Activated gamma-delta T cell treated with Interleukin-2 at 50 U/mL for 16 hours (primary cell): ENCODE results near the gene SLITRK3.

Experiments used
- DNase-seq: peaks from one replicate; pipeline ENCODE4 v3.0.0-alpha.2; 2020

The SLITRK3 gene

GRCh38 chr3:165195640-165196576, at the start of gene SLITRK3:
TSS of gene SLITRK3 (minus strand) at chr3:165196384. CDS start at chr3:165190830, 5,554 bp downstream.
- no peak for DNase-seq

GRCh38 chr3:165243597-165243996, 47.4 kb upstream of the SLITRK3 start:
- no peak for DNase-seq

- DNase-seq: no peak
These were observed 37.5 kb upstream of the SLITRK3 start for GRCh38 chr3:165233501-165234195.

GRCh38 chr3:165225604-165226003, 29.4 kb upstream of the SLITRK3 start:
- no peak for DNase-seq

- no peak for DNase-seq
These were observed 21.6 kb upstream of the SLITRK3 start for GRCh38 chr3:165217739-165218138.

GRCh38 chr3:165212580-165212979, 16.4 kb upstream of the SLITRK3 start:
- no peak for DNase-seq

GRCh38 chr3:165211721-165212120, 15.5 kb upstream of the SLITRK3 start:
- DNase-seq: no peak

GRCh38 chr3:165210727-165211126, 14.5 kb upstream of the SLITRK3 start:
- no peak for DNase-seq

GRCh38 chr3:165210132-165210531, 13.9 kb upstream of the SLITRK3 start:
- no peak for DNase-seq

GRCh38 chr3:165206454-165207266, 10.5 kb upstream of the SLITRK3 start:
- DNase-seq: no peak

GRCh38 chr3:165204445-165204844, 8.3 kb upstream of the SLITRK3 start:
- DNase-seq: no peak

- no peak for DNase-seq
These were observed 6.8 kb upstream of the SLITRK3 start for GRCh38 chr3:165202995-165203394.

GRCh38 chr3:165201964-165202363, 5.8 kb upstream of the SLITRK3 start:
- DNase-seq: no peak

- DNase-seq: no peak
These were observed 1.3 kb upstream of the SLITRK3 start for GRCh38 chr3:165197481-165197800.

- no peak for DNase-seq
These were observed 645 bp upstream of the SLITRK3 start for GRCh38 chr3:165196577-165197480.

- DNase-seq: no peak
These were observed 944 bp downstream of the SLITRK3 start for GRCh38 chr3:165195241-165195639.

- no peak for DNase-seq
These were observed 1.5 kb downstream of the SLITRK3 start for GRCh38 chr3:165194511-165195240.

GRCh38 chr3:165193366-165194254, 2.6 kb downstream of the SLITRK3 start:
- no peak for DNase-seq

GRCh38 chr3:165192610-165193192, 3.5 kb downstream of the SLITRK3 start:
- DNase-seq: no peak

- DNase-seq: no peak
These were observed 4.7 kb downstream of the SLITRK3 start for GRCh38 chr3:165191491-165191890.
